Glutamatergic neuron (in vitro differentiated cells): Measurements from ENCODE around the gene ASCL5. TPM values are rescaled to one million over a fixed set of nuclear protein-coding genes. Genes with fewer than 3 reads are reported as not detected.

Experiments
- DNase-seq: peaks from one replicate; pipeline ENCODE4 v3.0.0; 2022
- H3K27ac Mint-ChIP-seq: one replicate; pipeline ENCODE4 v1.8.0; 2020; ENCODE audit warnings: mild to moderate bottlenecking, mixed read lengths, inconsistent platforms; ENCODE audit not compliant: unreplicated experiment
- H3K27me3 Mint-ChIP-seq: one replicate; pipeline ENCODE4 v1.8.0; 2020; ENCODE audit warnings: mild to moderate bottlenecking, moderate library complexity, mixed read lengths, inconsistent platforms; ENCODE audit not compliant: unreplicated experiment
- H3K36me3 Mint-ChIP-seq: one replicate; pipeline ENCODE4 v1.8.0; 2020; ENCODE audit warnings: mild to moderate bottlenecking, mixed read lengths, inconsistent platforms; ENCODE audit not compliant: unreplicated experiment
- H3K4me1 Mint-ChIP-seq: one replicate; pipeline ENCODE4 v1.8.0; 2020; ENCODE audit warnings: mild to moderate bottlenecking, low read depth, mixed read lengths, inconsistent platforms; ENCODE audit not compliant: unreplicated experiment
- H3K4me3 Mint-ChIP-seq: one replicate; pipeline ENCODE4 v1.8.0; 2020; ENCODE audit warnings: mild to moderate bottlenecking, mixed read lengths, inconsistent platforms; ENCODE audit not compliant: unreplicated experiment
- H3K9me3 Mint-ChIP-seq: one replicate; pipeline ENCODE4 v1.8.0; 2020; ENCODE audit warnings: mild to moderate bottlenecking, moderate library complexity, mixed read lengths, inconsistent platforms; ENCODE audit not compliant: unreplicated experiment
- CTCF ChIP-seq: fragments of 200-600 bp; sonication (generic); IDR thresholded peaks from one replicate; pipeline ENCODE4 v1.5.0; 2021; ENCODE audit not compliant: partially characterized antibody, unreplicated experiment
- total RNA-seq: library from RNA; stranded (reverse); fragmentation: NEBNext Ultra II Directional; extraction: Animal tissue kit (Norgen Biotek cat#: 25700); gene quantifications from one replicate; pipeline ENCODE4 v1.2.1, GENCODE V29; 2021; ENCODE audit not compliant: unreplicated experiment

The ASCL5 gene
- total RNA-seq, 1 donor from 2014 or later = not detected

GRCh38 chr1:201172326-201172725 lies 45.3 kb upstream of the ASCL5 start:
- Mint-ChIP-seq H3K27ac (no peak overlapping the region), H3K4me1 (peaks cover 10% of the 10 kb centered on the region), H3K4me3 (peak overlapping the region; percentile 73), H3K27me3 (no peaks in the 10 kb centered on the region), H3K9me3 (peaks cover 2% of the 10 kb centered on the region), H3K36me3 (no peaks in the 10 kb centered on the region)
- TF ChIP-seq CTCF = no peak
- no peak for DNase-seq

- TF ChIP-seq CTCF = peak; percentile 77
- H3K4me1 Mint-ChIP-seq = peaks cover 10% of the 10 kb centered on the region
- H3K36me3 Mint-ChIP-seq = no peaks in the 10 kb centered on the region
- H3K27ac Mint-ChIP-seq = peak overlapping the region; percentile 75
- peak overlapping the region; percentile 73 for H3K4me3 Mint-ChIP-seq
- DNase-seq = peak; percentile 76
- H3K9me3 Mint-ChIP-seq = peaks cover 2% of the 10 kb centered on the region
- no peaks in the 10 kb centered on the region for H3K27me3 Mint-ChIP-seq
Observed at GRCh38 chr1:201171063-201172036, 44.4 kb upstream of the ASCL5 start.

- H3K36me3 Mint-ChIP-seq = no peaks in the 10 kb centered on the region
- H3K27ac Mint-ChIP-seq = peak overlapping the region; percentile 65
- H3K4me1 Mint-ChIP-seq = peaks cover 10% of the 10 kb centered on the region
- peaks cover 2% of the 10 kb centered on the region for H3K9me3 Mint-ChIP-seq
- H3K27me3 Mint-ChIP-seq = no peaks in the 10 kb centered on the region
- peak overlapping the region; percentile 73 for H3K4me3 Mint-ChIP-seq
- no peak for TF ChIP-seq CTCF
- peak; percentile 94 for DNase-seq
Observed at GRCh38 chr1:201170533-201171062, 43.6 kb upstream of the ASCL5 start.

GRCh38 chr1:201169971-201170532 lies 43.1 kb upstream of the ASCL5 start:
- peaks cover 2% of the 10 kb centered on the region for H3K9me3 Mint-ChIP-seq
- no peaks in the 10 kb centered on the region for H3K27me3 Mint-ChIP-seq
- peak overlapping the region; percentile 65 for H3K27ac Mint-ChIP-seq
- TF ChIP-seq CTCF = no peak
- peaks cover 10% of the 10 kb centered on the region for H3K4me1 Mint-ChIP-seq
- DNase-seq = no peak
- H3K4me3 Mint-ChIP-seq = peak overlapping the region; percentile 73
- H3K36me3 Mint-ChIP-seq = no peaks in the 10 kb centered on the region
